IPS DF 19.7 (cell line): ENCODE results near the gene UPK3A.

Source experiments
- DNase-seq: peaks from one replicate; pipeline ENCODE4 v3.0.0-alpha.2; 2013; ENCODE audit warnings: low read depth, low spot score

UPK3A gene

GRCh38 chr22:45329530-45329936 lies 44.8 kb downstream of the UPK3A start:
- no peak for DNase-seq

GRCh38 chr22:45330548-45330947 lies 45.8 kb downstream of the UPK3A start:
- DNase-seq, result no peak

- no peak for DNase-seq
Observed at GRCh38 chr22:45331486-45331885, 46.7 kb downstream of the UPK3A start.

- DNase-seq, result no peak
Observed at GRCh38 chr22:45332001-45332400, 47.3 kb downstream of the UPK3A start.

GRCh38 chr22:45334068-45334467 lies 49.3 kb downstream of the UPK3A start:
- DNase-seq, result no peak

GRCh38 chr22:45334528-45334927 lies 49.8 kb downstream of the UPK3A start:
- no peak for DNase-seq

- no peak for DNase-seq
Observed at GRCh38 chr22:45335021-45335818, 50.5 kb downstream of the UPK3A start.

- DNase-seq, result no peak
Observed at GRCh38 chr22:45335854-45336522, 51.2 kb downstream of the UPK3A start.

- no peak for DNase-seq
Observed at GRCh38 chr22:45336971-45337431, 52.3 kb downstream of the UPK3A start.

- no peak for DNase-seq
Observed at GRCh38 chr22:45337536-45337935, 52.8 kb downstream of the UPK3A start.

GRCh38 chr22:45338795-45339194 lies 54.0 kb downstream of the UPK3A start:
- no peak for DNase-seq

- no peak for DNase-seq
Observed at GRCh38 chr22:45340323-45340722, 55.6 kb downstream of the UPK3A start.

GRCh38 chr22:45341498-45341897 lies 56.7 kb downstream of the UPK3A start:
- DNase-seq, result no peak

- no peak for DNase-seq
Observed at GRCh38 chr22:45343143-45343542, 58.4 kb downstream of the UPK3A start.

- peak; percentile 5 for DNase-seq
Observed at GRCh38 chr22:45344334-45344733, 59.6 kb downstream of the UPK3A start.
